Fibroblast of skin of left biceps (primary cell): Measurements from ENCODE around the gene GTPBP3.
"Not testable (repeated sequence)": the region's sequence is repeated elsewhere in the genome, so short reads cannot be mapped to it uniquely, and the experiment has no call there.

Source experiments
- DNase-seq, 2 experiments: peaks; one replicate each; pipeline ENCODE4 v3.0.0-alpha.2; 2013; ENCODE audit warnings: low read depth in 2 of 2

GTPBP3 gene, protein sequence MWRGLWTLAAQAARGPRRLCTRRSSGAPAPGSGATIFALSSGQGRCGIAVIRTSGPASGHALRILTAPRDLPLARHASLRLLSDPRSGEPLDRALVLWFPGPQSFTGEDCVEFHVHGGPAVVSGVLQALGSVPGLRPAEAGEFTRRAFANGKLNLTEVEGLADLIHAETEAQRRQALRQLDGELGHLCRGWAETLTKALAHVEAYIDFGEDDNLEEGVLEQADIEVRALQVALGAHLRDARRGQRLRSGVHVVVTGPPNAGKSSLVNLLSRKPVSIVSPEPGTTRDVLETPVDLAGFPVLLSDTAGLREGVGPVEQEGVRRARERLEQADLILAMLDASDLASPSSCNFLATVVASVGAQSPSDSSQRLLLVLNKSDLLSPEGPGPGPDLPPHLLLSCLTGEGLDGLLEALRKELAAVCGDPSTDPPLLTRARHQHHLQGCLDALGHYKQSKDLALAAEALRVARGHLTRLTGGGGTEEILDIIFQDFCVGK

DNA sequence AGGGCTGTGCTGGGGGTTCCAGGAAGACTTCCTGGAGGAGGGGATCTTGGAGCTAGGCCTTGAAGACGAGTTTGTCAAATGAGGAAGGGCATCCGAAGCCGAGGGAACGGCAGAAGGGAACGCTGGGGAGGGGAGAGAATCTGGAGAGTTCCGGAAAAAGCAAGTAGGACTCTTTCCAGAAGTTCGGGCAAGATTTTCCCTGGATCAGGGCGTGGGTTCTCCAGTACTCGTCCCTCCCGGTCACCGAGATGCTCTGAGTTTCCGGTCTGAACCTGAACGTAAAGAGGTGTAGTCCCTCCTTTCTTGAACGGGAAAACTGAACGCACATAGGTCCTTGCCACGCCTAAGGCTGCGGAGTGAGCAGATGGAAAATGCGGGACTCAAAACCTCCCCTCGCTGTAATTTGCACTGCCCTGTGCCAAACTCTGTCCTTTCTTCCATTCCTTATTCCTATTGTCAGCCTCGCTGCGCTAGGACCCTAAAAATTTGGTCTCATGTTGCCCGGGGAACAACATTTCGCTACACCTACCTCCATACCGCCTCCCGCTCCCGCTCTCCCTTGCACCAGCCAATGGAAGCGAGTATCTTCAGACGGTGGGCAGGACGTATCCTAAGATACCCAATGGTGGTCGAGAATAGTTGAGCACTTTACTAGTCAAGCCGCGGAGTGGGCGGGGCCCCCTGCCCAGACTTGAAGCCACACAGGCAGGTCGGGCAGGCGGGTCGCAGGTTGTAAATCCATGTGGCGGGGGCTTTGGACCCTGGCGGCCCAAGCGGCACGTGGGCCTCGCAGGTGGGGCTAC is at the start of gene GTPBP3:
Gene GTPBP3 (plus strand): TSS at position 682 of the 803 bp plus-strand sequence. CDS start 59 bp downstream, at position 741.
- DNase-seq: peak; percentile 94 to 95

GRCh38 chr19:17289489-17289888 is 47.9 kb upstream of the GTPBP3 start:
- peak; percentile 49 to 54 for DNase-seq

DNA sequence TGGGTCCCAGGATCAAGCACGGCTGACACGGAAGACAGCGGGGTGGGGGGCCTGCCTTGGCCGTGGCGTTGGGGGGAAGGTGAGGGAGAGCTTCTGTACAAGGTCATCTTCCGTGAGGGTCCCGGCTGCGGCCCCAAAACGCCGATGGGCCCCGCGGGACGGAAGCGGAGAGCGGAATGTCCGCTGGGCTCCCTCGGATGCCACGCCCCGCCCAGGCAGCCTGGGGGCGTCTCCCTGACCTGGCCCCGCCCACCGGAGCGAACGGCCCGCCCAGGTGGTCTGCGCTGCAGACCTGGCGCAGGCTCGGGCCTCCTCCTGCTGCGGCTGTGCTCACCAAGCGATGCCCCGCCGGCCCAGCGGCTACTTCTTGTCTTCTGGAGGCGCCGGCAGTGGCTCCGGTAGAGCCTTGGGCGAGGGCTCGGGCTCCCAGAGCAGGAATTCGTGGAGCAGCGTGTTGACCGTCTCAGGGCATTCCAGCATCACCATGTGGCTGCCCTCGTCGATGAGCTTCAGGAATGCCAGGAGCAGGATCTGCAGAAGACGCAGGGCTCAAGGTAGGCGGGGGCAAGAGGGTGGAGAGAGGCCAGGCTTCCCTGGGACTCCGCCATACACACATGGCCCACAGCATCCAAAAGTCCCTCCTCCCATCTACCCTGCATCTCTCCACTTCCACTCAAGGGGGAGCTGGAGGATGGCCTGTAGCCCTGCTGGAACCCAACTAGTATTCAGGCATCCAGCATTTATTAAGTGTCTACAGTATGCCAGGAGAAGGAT is 44.9 kb upstream of the GTPBP3 start:
- DNase-seq: peak; percentile 61 to 65

DNA sequence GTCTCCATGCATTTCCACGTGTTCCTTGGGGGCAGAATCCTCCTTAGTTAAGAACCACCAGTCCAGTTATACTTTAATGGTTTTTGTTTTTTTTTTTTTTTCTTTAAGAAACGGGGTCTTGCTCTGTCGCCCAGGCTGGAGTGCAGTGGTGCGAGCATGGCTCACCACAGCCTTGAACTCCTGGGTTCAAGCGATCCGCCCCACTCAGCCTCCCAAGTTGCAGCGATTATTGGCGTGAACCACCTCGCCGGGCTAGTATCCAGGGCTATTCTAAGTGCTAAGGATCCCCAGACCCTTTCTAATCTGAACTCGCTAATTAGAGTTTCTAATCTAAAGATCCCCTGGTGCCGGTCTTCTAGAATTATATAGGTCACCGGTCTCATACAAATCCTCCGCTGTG is 43.7 kb upstream of the GTPBP3 start:
- no peak for DNase-seq

DNA sequence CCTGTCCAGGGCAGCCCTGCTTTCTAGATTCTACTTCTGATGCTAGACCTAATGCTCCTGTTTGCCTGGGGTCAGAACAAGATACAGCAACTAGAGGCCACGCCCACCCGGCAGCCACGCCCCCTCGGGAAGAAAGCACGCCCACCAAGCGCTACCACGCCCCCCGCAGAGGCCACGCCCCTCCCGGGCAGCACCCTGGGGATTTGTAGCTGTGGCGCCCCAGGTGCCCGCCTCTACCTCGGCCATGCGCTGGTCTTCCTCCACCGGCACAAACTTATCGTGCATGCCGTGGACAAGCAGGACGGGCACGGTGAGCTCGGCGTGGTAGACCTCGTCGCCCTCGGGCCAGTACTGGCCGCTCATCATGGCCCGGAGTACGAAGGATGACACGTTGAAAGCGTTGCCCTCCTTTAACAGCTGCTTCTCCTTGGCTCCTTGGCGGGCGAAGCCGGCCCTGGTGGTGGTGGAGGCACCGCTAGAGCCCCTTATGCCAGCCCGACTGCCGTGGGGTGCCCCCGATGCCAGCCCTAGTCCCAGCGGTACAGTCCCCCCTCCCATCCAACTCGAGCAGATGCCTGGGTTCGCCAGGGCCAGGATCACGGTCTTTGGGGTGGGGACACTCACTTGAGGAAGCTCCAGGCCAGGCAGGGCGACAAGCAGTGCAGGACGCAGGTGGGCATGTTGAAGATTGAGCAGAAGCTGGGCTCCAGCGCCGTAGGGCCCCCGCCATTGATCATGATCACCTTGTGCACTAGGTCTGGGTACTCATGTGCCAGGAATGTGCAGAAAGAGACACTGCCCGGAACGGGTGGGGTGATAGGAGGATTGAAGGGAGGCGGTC is 43.1 kb upstream of the GTPBP3 start:
- DNase-seq: no peak

DNA sequence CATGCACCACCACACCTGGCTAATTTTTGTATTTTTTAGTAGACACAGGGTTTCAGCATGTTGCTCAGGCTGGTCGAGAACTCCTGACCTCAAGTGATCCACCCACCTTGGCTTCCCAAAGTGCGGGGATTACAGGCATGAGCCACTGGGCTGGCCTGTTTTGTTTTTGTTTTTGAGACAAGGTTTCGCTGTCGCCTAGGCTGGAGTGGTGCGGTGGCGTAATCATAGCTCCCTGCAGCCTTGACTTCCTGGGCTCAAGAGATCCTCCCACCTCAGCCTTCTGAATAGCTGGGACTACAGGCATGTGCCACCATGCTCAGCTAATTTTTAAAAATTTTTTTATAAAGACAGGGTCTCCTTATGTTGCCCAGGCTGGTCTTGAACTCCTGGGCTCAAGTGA is 41.8 kb upstream of the GTPBP3 start:
- not testable (repeated sequence) for DNase-seq

DNA sequence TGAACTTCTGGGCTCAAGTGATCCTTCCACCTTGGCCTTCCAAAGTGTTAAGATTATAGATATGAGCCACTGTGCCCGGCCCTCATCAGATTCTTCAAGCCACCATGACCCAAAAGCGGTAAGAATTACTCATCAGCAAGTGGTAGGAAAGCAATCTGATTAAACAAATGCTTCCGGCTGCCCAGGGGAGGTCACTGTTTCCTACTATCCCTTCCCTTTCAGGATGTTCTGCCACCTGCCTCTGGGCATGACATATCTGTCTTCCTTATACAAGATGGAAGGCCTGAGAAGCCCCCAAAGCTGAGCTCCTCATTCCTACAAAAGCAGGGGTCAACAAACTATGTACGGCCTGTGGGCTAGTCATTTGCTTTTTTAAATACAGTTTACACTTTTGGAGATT is 41.1 kb upstream of the GTPBP3 start:
- DNase-seq: no peak

DNA sequence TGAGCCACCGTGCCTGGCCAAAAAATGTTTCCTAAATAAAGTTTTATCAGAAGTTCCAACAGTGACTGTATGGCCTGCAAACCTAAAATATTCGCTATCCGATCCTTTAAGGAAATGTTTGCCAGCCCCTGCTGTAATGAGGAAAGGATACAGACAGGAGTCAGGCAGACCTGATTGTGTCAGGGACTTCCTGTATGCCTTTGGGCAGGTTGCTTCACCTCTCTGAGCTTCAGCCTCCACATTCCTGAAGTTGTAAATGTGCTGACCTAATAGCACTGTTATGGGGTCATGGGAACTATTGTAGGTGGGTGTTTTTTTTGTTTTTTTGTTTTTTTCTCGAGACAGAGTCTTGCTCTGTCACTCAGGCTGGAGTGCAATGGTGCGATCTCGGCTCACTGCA is 40.4 kb upstream of the GTPBP3 start:
- DNase-seq: no peak

- no peak for DNase-seq
Observed at GRCh38 chr19:17300992-17301619, 36.2 kb upstream of the GTPBP3 start.

GRCh38 chr19:17302391-17303166 is 34.8 kb upstream of the GTPBP3 start:
- DNase-seq: no peak

DNA sequence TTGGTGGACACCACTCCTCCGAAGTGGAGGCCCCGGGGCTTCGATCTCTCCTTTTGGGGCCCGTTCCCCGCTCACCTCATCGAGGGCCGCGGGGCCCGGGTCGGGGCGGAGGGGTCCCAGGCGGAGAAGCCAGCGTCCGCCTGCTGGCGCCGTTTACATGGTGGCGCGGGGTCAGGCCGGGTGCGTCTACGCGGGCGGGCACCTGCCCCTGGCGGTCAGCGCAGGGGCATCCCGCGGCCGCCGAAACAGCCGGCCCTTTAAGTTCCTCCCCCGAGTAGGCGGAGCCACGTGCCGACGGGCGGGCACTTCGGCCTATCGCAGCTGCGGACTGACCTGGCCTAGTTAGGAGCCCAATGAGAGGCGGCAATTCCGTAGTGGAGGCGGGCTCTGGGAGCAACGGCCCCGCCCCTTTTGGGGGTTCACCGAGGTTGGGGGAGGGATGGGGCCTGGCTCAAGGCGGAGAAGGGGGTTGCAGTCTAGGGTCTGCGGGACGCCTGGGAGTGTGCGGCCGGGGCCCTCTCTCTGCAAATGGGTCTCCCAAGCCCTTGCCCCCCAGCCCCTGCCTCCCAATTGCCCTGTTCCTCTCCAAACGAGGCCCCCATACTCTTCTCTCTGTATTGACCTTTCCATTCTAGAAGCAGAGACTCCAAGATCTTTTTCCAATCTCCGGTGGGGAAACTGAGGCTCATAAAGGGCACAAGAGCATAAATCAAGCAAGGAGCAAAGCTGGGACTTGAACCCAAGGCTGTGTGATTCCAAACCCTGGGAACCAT is 34.0 kb upstream of the GTPBP3 start, which contains the start of gene ABHD8:
Gene ABHD8 (minus strand): TSS at position 259 of the 773 bp plus-strand sequence. CDS start 1,809 bp downstream, outside the sequence.
- peak; percentile 83 for DNase-seq

DNA sequence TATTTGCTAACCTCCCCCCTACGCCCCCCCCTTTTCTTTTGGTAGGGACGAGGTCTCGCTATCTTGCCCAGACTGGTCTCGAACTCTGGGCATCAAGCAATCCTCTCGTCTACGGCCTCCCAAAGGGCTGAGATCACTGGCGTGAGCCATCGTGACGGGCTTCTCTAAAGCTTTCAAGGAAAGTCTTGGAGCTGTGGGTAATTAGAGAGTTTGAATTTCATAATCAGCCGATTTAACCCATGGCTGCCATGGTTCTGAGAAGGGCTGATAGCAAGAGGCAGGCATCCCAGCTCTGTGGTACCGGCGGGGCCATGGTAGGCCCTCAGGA is 33.4 kb upstream of the GTPBP3 start:
- no peak for DNase-seq

GRCh38 chr19:17304386-17305215 is 32.8 kb upstream of the GTPBP3 start:
- DNase-seq: no peak

DNA sequence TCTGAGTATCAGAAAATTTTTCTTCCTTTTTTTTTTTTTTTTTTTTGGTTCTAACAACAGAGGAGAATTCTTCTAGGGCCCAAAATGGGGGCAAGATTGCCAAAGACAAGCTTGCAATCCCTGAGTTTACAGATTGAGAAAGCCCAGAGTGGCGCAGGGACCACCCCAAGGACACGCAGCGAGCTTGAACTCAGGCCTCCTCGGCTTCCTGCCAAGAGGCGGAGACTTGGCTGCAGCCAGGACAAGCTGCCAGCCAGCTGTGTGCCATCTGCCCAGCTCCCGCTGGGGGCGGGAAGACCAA is 32.2 kb upstream of the GTPBP3 start:
- no peak for DNase-seq

GRCh38 chr19:17305517-17306284 is 31.7 kb upstream of the GTPBP3 start, which contains the start of gene MRPL34:
Gene MRPL34, plus strand, starts transcription at chr19:17305872. Its CDS starts 21 bp downstream, at chr19:17305893.
- peak; percentile 94 to 95 for DNase-seq

DNA sequence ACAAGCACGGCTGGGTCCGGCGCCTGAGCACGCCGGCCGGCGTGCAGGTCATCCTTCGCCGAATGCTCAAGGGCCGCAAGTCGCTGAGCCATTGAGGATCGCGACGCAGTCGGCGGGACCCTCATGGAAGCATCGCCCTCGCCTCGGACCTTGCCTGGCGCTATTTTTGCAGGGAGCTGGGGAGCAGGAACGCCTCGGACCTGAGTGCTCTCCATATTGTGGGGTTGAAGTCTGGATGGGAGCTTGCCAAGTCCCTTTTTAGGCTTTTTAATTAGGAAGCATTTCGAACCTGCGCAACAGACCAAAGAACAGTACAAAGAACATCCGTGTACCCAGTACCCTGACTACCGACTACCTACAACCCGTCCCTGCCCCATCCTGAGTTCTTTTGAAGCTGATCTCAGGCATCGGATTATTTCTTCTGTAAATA is 31.1 kb upstream of the GTPBP3 start:
- no peak for DNase-seq

DNA sequence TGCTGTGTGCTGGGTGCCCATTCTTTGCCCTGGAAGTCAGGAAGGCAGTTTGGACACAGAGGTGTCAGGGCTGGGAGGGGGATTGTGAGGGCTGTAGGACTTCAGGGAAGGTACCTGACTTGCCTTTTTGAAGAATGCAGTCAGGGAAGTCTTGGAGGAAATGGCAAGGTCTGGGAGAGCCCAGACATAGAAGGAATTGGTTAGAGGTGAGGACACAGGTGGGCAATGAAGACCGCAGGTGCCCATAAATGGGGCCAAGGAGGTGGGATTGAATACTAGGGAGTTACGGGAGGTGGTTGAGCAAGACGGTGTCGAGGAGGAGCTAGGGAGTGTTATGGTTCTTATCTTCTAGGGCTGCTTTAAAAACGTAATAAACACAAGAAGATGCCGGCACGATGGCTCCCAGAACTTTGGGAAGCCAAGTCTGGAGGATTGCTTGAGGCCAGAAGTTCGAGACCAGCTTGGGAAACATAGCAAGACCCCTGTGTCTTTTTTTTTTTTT is 29.4 kb upstream of the GTPBP3 start:
- DNase-seq: no peak
